Activated CD4-positive, alpha-beta T cell treated with anti-CD3 and anti-CD28 coated beads, Interleukin-2, Interleukin-6, amounts not matched to agents 100 ng/mL and 50 ng/mL, durations not matched to agents 16 hours and 8 hours (primary cell): ENCODE results near the gene NFIA.

Source experiments
- DNase-seq: peaks from one replicate; pipeline ENCODE4 v3.0.0-alpha.2; 2020

The NFIA gene

GRCh38 chr1:61284248-61284854 lies 202.0 kb downstream of the NFIA start:
- no peak for DNase-seq

DNA sequence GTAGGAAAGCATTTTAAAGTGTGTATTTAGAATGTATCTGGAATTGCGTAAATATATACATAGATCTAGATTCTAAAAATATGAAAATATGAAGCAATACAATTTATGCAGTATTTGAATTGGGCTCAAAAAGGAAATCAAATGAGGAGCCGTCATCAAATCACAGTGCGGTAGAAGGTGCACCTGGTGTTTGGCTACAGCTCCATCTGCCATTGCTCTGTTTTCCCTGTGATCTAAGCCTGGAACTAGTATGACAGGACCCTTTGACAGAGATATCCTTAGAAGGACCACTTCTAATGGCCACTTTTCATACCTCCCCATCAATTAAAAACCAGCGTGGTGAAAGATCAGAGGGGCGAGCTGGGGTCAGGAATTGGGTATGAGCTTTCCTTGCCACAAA lies 202.6 kb downstream of the NFIA start:
- no peak for DNase-seq

GRCh38 chr1:61285371-61285885 lies 203.1 kb downstream of the NFIA start:
- no peak for DNase-seq

DNA sequence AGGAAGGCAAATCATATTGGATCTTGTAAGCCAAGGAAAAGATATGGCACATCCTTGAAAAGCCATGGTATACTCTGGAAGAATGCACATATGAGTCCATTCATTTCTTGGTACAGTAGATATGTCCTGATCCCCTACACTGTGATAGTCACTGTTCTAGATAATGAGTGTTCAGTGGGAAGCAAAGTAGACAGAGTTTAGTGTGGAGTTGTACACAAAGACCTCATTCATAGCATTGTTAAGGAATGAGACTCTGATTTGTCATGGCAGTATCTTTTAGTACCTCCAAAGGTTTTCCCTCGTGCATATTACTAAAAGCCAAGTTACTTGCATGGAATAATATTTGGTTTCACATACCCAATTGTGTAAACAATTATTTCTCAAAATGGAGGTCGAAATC lies 204.7 kb downstream of the NFIA start:
- no peak for DNase-seq

- DNase-seq, result no peak
Measured at GRCh38 chr1:61287734-61288133, 205.4 kb downstream of the NFIA start.

GRCh38 chr1:61289232-61290098 lies 207.1 kb downstream of the NFIA start:
- no peak for DNase-seq

GRCh38 chr1:61290525-61290924 lies 208.2 kb downstream of the NFIA start:
- no peak for DNase-seq

DNA sequence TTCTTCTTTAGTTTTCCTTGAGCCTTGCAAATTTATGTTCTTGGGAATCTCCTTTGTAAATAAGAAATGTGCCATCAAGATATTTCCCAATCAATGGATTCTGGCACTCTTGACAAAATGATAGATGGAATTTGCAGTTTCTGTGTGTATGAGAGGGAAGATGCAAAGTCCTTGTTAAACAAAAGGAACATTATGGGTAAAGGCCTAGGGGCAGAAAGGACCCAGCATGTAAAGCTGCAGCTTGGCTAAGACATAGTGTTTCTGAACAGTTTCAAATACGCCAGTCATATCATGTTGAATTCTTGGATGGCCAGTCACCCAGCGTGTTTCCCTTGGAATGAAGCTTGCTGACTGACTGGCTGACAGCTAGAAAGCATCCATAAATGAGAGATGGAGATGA lies 210.8 kb downstream of the NFIA start:
- DNase-seq, result no peak

GRCh38 chr1:61293986-61294504 lies 211.7 kb downstream of the NFIA start:
- no peak for DNase-seq

- DNase-seq, result no peak
Measured at GRCh38 chr1:61294930-61295329, 212.6 kb downstream of the NFIA start.

DNA sequence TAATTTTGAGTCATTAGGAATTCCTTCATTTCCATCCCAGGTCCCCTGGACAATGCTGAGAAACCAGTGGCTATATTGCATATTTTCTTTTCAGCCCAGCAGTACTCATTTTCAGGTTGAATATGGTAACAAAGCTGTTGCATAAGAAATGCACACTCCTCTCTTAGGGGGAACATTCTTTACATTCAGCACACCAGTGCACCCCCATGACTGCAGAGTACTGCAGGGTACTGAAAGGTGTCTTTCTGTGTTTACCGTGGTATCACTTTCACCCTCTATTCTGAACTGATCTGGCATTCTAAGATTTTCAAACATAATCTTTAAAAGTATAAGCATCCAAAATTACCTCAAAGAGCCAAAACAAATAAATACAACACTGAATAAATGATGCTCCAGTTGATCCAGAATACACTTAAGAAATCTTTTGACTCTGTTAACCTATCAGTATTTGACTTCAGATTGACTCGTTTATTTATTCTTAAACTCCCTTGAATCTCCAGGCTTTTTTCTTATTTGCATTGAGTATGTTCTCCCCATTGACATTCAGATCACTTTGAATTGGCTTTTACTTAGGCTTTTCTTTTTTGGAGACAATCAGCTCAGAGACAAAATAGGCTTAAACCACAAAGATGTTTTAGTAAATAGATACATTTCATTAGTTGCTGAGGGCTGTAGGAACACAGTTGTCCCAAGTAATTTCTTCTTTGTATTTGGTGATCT lies 213.6 kb downstream of the NFIA start:
- no peak for DNase-seq

DNA sequence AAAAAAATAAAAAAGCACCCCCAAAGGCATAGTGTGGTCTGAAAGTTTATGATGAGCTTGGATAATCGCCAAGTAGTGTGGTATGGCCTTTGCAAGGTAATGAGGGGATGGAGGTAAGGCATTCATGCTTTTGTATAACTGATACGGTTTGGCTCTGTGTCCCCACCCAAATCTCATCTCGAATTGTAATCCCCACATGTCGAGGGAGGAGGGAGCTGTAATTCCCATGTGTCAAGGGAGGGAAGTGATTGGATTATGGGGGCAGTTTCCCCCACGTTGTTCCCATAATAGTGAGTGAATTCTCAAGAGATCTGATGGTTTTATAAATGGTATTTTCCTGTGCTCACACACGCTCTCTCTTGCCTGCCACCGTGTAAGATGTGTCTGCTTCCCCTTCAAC lies 215.5 kb downstream of the NFIA start:
- no peak for DNase-seq

- DNase-seq, result no peak
Measured at GRCh38 chr1:61299463-61299862, 217.1 kb downstream of the NFIA start.

DNA sequence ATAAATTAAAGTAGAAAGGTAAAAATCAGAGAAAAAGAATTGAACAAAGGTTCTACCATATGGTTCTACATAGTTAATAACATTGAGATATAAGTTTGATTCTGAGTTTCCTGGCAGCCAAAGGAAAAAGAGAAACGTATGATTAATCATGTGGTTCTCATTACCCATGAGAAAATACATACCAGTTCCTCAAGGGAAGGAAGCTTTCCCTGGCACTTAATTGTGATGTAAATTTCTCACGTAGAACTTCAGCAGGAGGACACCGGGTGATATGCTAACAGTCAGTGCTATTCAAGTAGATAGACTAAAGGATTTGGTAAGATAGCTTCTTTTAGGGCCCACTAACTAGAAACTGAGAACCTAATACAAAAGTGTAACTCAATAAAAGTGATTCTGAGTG lies 218.5 kb downstream of the NFIA start:
- no peak for DNase-seq

- peak; percentile 80 for DNase-seq
Measured at GRCh38 chr1:61301824-61302657, 219.7 kb downstream of the NFIA start.

- no peak for DNase-seq
Measured at GRCh38 chr1:61307422-61308142, 225.2 kb downstream of the NFIA start.

DNA sequence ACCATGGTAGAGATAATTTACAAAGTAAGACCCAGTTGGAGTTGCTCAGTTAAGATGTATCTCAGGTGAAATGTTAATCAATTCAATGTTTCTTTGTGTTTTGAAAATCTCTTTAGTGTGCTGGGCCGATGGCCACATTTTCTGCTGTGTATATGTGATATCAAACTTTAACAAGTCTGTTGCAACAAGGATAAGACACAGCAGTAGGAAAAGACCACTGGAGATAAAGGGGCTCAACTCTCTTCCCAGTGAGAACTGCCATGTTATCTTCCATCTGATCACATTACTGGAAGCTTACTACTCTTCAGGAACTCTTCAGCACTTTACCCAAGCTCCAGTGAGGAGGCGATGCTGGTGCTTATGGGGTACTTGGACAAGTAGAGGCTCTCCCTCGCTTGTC lies 227.7 kb downstream of the NFIA start:
- no peak for DNase-seq

DNA sequence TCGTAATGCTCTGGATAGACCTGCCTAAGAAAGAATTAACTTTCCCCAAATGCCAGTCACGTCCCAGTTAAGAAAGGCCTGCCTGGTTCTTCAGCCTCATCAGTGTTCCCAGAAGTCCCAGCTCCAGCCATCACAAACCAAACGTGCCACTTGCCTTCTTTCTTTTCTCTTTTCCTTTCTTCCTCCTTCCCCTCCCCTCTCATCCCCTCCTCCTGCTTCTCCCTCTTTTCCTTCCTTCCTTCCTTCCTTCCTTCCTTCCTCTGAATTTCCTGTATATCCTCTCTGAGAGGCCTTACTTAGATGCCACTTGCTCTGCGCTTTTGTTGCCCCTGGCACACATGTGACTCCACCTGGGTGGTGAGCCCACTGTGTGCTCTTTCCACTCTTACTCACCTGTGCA lies 228.2 kb downstream of the NFIA start:
- DNase-seq, result no peak

GRCh38 chr1:61313906-61314422 lies 231.6 kb downstream of the NFIA start:
- no peak for DNase-seq

DNA sequence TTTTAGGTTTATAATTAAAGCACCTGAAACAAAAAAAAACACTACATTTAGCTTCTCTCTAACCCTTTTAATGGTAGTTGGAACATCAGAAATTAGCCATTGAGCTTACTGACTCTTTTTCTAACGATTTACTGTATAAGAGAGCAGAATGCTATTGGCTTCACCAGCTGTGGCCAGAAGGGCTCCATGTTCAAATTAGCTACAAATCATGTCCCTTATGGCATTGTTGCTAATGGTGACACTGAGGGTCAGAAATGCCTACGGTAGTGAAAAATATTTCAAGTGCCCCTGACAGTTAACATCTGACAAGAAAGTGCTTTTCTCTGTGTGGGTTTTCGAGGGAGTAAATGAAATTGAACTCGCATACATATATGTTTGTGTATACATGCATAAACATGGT lies 232.7 kb downstream of the NFIA start:
- no peak for DNase-seq

DNA sequence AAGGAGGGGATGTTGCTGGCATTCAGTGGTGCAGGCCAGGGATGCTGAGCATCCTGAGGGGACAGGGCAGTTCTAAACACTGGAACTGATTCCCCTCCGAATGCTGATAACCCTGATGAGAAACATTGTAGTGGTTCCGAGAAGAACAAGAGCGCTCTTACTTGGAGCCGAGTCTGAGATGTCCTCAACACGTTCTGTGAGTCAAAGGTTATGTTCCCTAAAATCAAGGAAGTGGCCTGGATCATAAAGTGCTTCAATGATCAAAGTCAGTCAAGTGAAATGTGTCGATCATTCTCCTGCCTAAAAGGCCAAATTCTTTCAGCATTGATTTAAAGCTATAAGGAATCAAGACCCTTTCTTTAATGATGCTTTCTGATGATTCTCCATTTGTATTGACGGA lies 234.1 kb downstream of the NFIA start:
- DNase-seq, result no peak
